Measurements from ENCODE around the gene TLE2. TPM values are rescaled to one million over a fixed set of nuclear protein-coding genes. Genes with fewer than 3 reads are reported as not detected.
"Not testable (repeated sequence)": the region's sequence is repeated elsewhere in the genome, so short reads cannot be mapped to it uniquely, and the experiment has no call there.

The TLE2 gene
- total and polyA plus RNA-seq, 2 donors from 2014 or later, result 28.2 to 76.6 TPM

GRCh38 chr19:2994588-2995131 is 34.4 kb downstream of the TLE2 start:
- no peaks in the 10 kb centered on the region for H3K9me3 ChIP-seq (ENCODE audit: control insufficient read depth in 2 of 3, insufficient read depth in 1 of 3, low read length in 3 of 3)
- intact Hi-C loops (cut with DNase I), result no loop called here
- DNase-seq, result no peak
- FAIRE-seq, result no peak
- no peaks in the 10 kb centered on the region for H3K4me1 ChIP-seq (ENCODE audit: control insufficient read depth in 2 of 3, insufficient read depth in 2 of 3, low read depth in 1 of 3, low read length in 3 of 3)
- H3K9ac ChIP-seq (ENCODE audit: low read length in 3 of 3), result no peak overlapping the region
- TF ChIP-seq, protein P1, sequence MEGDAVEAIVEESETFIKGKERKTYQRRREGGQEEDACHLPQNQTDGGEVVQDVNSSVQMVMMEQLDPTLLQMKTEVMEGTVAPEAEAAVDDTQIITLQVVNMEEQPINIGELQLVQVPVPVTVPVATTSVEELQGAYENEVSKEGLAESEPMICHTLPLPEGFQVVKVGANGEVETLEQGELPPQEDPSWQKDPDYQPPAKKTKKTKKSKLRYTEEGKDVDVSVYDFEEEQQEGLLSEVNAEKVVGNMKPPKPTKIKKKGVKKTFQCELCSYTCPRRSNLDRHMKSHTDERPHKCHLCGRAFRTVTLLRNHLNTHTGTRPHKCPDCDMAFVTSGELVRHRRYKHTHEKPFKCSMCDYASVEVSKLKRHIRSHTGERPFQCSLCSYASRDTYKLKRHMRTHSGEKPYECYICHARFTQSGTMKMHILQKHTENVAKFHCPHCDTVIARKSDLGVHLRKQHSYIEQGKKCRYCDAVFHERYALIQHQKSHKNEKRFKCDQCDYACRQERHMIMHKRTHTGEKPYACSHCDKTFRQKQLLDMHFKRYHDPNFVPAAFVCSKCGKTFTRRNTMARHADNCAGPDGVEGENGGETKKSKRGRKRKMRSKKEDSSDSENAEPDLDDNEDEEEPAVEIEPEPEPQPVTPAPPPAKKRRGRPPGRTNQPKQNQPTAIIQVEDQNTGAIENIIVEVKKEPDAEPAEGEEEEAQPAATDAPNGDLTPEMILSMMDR (IDR thresholded peaks at IDR 0.05; ENCODE audit: borderline replicate concordance, extremely low read depth, insufficient read depth), result no peak
- no peak overlapping the region for H3K4me3 ChIP-seq (ENCODE audit: low read length in 3 of 3)
- H3K27ac ChIP-seq (ENCODE audit: low read depth in 2 of 2, low read length in 2 of 2), result no peak overlapping the region
- peaks cover 0 to 4% (median 0%) of the 10 kb centered on the region in 3 donors for H3K36me3 ChIP-seq (ENCODE audit: control insufficient read depth in 2 of 3, insufficient read depth in 3 of 3, low read length in 3 of 3)
- no peaks in the 10 kb centered on the region for H3K27me3 ChIP-seq (ENCODE audit: control insufficient read depth, insufficient read depth, low read length)

DNA sequence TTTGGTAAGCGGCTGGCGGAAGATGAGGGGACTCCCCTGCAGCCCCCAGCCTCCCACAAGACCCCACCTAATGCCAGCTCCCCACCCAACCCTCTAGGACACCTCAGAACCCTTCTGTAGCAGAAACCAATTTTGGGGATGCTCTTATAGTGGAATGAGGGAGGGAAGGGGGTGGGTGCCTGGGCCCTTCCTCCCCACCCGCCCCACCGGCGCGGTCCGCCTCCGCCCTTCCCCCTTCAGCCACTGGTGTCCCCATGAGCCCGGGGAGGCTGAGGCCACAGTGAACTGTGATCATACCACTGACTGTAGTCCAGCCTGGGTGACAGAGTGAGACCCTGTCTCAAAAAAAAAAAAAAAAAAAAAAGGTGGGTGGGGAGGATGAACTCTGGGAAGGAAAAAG is 35.5 kb downstream of the TLE2 start:
- Histone ChIP-seq H3K27ac (ENCODE audit: low read depth in 2 of 2, low read length in 2 of 2) (no peak overlapping the region), H3K9ac (ENCODE audit: low read length in 3 of 3) (no peak overlapping the region), H3K4me3 (ENCODE audit: low read length in 3 of 3) (no peak overlapping the region), H3K9me3 (ENCODE audit: control insufficient read depth in 2 of 3, insufficient read depth in 1 of 3, low read length in 3 of 3) (no peaks in the 10 kb centered on the region), H3K27me3 (ENCODE audit: control insufficient read depth, insufficient read depth, low read length) (no peaks in the 10 kb centered on the region), H3K36me3 (ENCODE audit: control insufficient read depth in 2 of 3, insufficient read depth in 3 of 3, low read length in 3 of 3) (peaks cover 0 to 4% (median 0%) of the 10 kb centered on the region in 3 donors), H3K4me1 (ENCODE audit: control insufficient read depth in 2 of 3, insufficient read depth in 2 of 3, low read depth in 1 of 3, low read length in 3 of 3) (no peaks in the 10 kb centered on the region)
- FAIRE-seq (no peak), DNase-seq (no peak)
- intact Hi-C loops (cut with DNase I), result no loop called here
- TF ChIP-seq, protein P1 (IDR thresholded peaks at IDR 0.05; ENCODE audit: borderline replicate concordance, extremely low read depth, insufficient read depth), result no peak

GRCh38 chr19:2992958-2993357 is 36.1 kb downstream of the TLE2 start:
- FAIRE-seq, result no peak
- H3K27me3 ChIP-seq (ENCODE audit: control insufficient read depth, insufficient read depth, low read length), result no peaks in the 10 kb centered on the region
- no peak overlapping the region for H3K4me3 ChIP-seq (ENCODE audit: low read length in 3 of 3)
- no peak overlapping the region for H3K9ac ChIP-seq (ENCODE audit: low read length in 3 of 3)
- DNase-seq, result no peak
- H3K27ac ChIP-seq (ENCODE audit: low read depth in 2 of 2, low read length in 2 of 2), result no peak overlapping the region
- no peaks in the 10 kb centered on the region for H3K9me3 ChIP-seq (ENCODE audit: control insufficient read depth in 2 of 3, insufficient read depth in 1 of 3, low read length in 3 of 3)
- intact Hi-C loops (cut with DNase I), result no loop called here
- TF ChIP-seq, protein P1 (IDR thresholded peaks at IDR 0.05; ENCODE audit: borderline replicate concordance, extremely low read depth, insufficient read depth), result no peak
- H3K36me3 ChIP-seq (ENCODE audit: control insufficient read depth in 2 of 3, insufficient read depth in 3 of 3, low read length in 3 of 3), result peaks cover 0 to 4% (median 0%) of the 10 kb centered on the region in 3 donors
- no peaks in the 10 kb centered on the region for H3K4me1 ChIP-seq (ENCODE audit: control insufficient read depth in 2 of 3, insufficient read depth in 2 of 3, low read depth in 1 of 3, low read length in 3 of 3)

GRCh38 chr19:2992333-2992732 is 36.7 kb downstream of the TLE2 start:
- FAIRE-seq; intact Hi-C loops (cut with DNase I); H3K27me3 ChIP-seq (ENCODE audit: control insufficient read depth, insufficient read depth, low read length); H3K27ac ChIP-seq (ENCODE audit: low read depth in 2 of 2, low read length in 2 of 2); H3K9ac ChIP-seq (ENCODE audit: low read length in 3 of 3); H3K4me1 ChIP-seq (ENCODE audit: control insufficient read depth in 2 of 3, insufficient read depth in 2 of 3, low read depth in 1 of 3, low read length in 3 of 3); H3K9me3 ChIP-seq (ENCODE audit: control insufficient read depth in 2 of 3, insufficient read depth in 1 of 3, low read length in 3 of 3); H3K4me3 ChIP-seq (ENCODE audit: low read length in 3 of 3); DNase-seq; H3K36me3 ChIP-seq (ENCODE audit: control insufficient read depth in 2 of 3, insufficient read depth in 3 of 3, low read length in 3 of 3): not testable (repeated sequence)
